Neural crest cell (in vitro differentiated cells): ENCODE results near the gene CNN1. TPM values are rescaled to one million over a fixed set of nuclear protein-coding genes. Genes with fewer than 3 reads are reported as not detected.
A peak's percentile ranks its signal among the peaks of the same experiment; 100 is the strongest.
"Not testable (repeated sequence)": the region's sequence is repeated elsewhere in the genome, so short reads cannot be mapped to it uniquely, and the experiment has no call there.

Source experiments
- DNase-seq: peaks from one replicate; pipeline ENCODE4 v3.0.0; 2021; ENCODE audit warnings: low read depth, mixed read lengths, low spot score
- H3K27ac Mint-ChIP-seq: one replicate; pipeline ENCODE4 v1.8.0; 2021; ENCODE audit warnings: mild to moderate bottlenecking, mixed read lengths; ENCODE audit not compliant: unreplicated experiment
- H3K27me3 Mint-ChIP-seq: 2 replicates; pipeline ENCODE4 v1.8.0; 2021; ENCODE audit warnings: low read depth, mild to moderate bottlenecking, mixed read lengths
- H3K36me3 Mint-ChIP-seq: 2 replicates; pipeline ENCODE4 v1.8.0; 2021; ENCODE audit warnings: low read depth, mild to moderate bottlenecking, mixed read lengths
- H3K4me1 Mint-ChIP-seq: 2 replicates; pipeline ENCODE4 v1.8.0; 2021; ENCODE audit warnings: mixed read lengths
- H3K4me3 Mint-ChIP-seq: one replicate; pipeline ENCODE4 v1.8.0; 2021; ENCODE audit warnings: mild to moderate bottlenecking, mixed read lengths
- H3K9me3 Mint-ChIP-seq: 2 replicates; pipeline ENCODE4 v1.8.0; 2021; ENCODE audit warnings: mixed read lengths
- total RNA-seq: library from RNA; stranded (reverse); gene quantifications from 2 replicates; pipeline ENCODE4 v1.2.1, GENCODE V29; 2021
- TF ChIP-seq, protein P1 (sequence below): fragments of 200-600 bp; sonication (generic); conservative IDR thresholded peaks from 2 replicates; pipeline ENCODE4 v1.5.0; 2021; ENCODE audit warnings: antibody characterized with exemption, mild to moderate bottlenecking

CNN1 gene
- total RNA-seq, 1 donor from 2014 or later, result 1.6 TPM

DNA sequence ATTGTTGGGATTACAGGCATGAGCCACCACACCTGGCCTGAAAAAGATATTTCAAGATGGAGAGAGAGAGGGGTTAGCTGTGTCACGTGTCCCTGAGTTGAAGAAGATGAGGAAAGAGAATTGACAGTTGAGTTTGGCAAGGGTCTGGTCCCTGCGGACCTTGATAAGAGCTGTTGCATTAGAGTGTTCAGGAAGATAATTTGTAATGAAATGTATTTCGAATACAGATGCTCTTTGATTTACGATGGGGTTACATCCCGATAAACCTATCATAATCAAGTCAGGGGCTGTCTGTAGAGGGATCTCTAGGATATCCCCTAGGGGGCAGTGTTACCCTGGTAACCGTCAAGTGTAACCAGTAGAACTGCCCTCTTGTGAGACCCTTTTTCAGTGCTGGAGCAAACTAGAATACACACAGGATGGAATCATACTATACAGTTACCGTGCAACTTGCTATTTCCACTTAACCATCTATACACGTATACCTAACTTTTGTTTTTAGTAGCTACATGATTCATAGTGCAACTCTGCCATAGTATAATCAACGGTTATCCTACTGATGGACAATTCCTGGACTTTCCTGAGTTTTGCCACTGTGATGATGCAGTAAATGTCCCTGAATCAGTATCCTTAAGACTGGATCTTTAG lies 21.9 kb downstream of the CNN1 start:
- H3K27me3 Mint-ChIP-seq, result no peaks in the 10 kb centered on the region

GRCh38 chr19:11563532-11563931 lies 24.9 kb downstream of the CNN1 start:
- Mint-ChIP-seq H3K9me3 (no peaks in the 10 kb centered on the region), H3K4me3 (no peak overlapping the region), H3K27ac (no peak overlapping the region), H3K27me3 (no peaks in the 10 kb centered on the region), H3K36me3 (no peaks in the 10 kb centered on the region), H3K4me1 (peaks cover 14% of the 10 kb centered on the region)
- no peak for DNase-seq
- TF ChIP-seq, protein P1, sequence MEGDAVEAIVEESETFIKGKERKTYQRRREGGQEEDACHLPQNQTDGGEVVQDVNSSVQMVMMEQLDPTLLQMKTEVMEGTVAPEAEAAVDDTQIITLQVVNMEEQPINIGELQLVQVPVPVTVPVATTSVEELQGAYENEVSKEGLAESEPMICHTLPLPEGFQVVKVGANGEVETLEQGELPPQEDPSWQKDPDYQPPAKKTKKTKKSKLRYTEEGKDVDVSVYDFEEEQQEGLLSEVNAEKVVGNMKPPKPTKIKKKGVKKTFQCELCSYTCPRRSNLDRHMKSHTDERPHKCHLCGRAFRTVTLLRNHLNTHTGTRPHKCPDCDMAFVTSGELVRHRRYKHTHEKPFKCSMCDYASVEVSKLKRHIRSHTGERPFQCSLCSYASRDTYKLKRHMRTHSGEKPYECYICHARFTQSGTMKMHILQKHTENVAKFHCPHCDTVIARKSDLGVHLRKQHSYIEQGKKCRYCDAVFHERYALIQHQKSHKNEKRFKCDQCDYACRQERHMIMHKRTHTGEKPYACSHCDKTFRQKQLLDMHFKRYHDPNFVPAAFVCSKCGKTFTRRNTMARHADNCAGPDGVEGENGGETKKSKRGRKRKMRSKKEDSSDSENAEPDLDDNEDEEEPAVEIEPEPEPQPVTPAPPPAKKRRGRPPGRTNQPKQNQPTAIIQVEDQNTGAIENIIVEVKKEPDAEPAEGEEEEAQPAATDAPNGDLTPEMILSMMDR, result no peak

More for the DNA sequence above, 21.9 kb downstream of the CNN1 start:
- H3K27ac Mint-ChIP-seq, result no peak overlapping the region
- peak; percentile 52 for DNase-seq
- H3K4me3 Mint-ChIP-seq, result peak overlapping the region; percentile 90
- TF ChIP-seq, protein P1, result peak; percentile 72
- peaks cover 28% of the 10 kb centered on the region for H3K4me1 Mint-ChIP-seq
- H3K36me3 Mint-ChIP-seq, result peaks cover 2% of the 10 kb centered on the region
- no peaks in the 10 kb centered on the region for H3K9me3 Mint-ChIP-seq

GRCh38 chr19:11564082-11564807 lies 25.6 kb downstream of the CNN1 start:
- H3K27me3 Mint-ChIP-seq, H3K27ac Mint-ChIP-seq: not testable (repeated sequence)

DNA sequence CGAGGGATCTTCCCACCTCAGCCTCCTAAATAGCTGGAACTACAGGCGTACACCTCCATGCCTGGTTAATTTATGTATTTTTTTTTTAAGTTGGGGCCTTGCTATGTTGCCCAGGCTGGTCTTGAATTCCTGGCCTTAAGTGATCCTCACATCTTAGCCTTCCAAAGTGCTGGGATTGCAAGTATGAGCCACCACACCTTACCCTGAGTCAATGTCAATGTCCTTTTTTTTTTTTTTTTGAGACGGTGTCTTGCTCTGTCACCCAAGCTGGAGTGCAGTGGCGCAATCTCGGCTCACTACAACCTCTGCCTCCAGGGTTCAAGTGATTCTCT lies 27.0 kb downstream of the CNN1 start:
- H3K27ac Mint-ChIP-seq, DNase-seq, H3K9me3 Mint-ChIP-seq, H3K36me3 Mint-ChIP-seq, H3K27me3 Mint-ChIP-seq, H3K4me3 Mint-ChIP-seq, H3K4me1 Mint-ChIP-seq: not testable (repeated sequence)

More at GRCh38 chr19:11564082-11564807, 25.6 kb downstream of the CNN1 start:
- not testable (repeated sequence) for H3K36me3 Mint-ChIP-seq, DNase-seq, H3K4me3 Mint-ChIP-seq, H3K9me3 Mint-ChIP-seq
- peaks cover 10% of the 10 kb centered on the region for H3K4me1 Mint-ChIP-seq

DNA sequence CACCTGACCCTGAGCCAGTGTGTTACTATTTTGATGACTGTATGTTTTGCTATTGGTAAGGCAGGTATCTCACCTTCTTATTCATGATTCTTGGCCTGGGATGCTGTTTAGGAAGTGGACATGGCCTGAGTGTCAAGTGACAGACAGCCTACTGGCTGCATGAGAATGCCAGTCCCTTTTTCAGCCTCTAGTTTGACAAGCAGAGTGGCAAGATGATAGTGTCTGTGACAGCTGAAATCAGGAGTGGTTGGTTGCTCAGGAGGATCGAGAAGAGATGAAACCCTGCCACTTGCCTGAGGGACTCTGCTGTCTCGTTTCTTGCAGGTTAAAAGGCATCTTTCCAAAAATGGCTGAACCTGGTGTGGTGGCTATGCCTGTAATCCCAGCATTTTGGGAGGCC lies 27.5 kb downstream of the CNN1 start:
- no peaks in the 10 kb centered on the region for H3K9me3 Mint-ChIP-seq
- H3K4me3 Mint-ChIP-seq, result no peak overlapping the region
- TF ChIP-seq, protein P1, result no peak
- H3K4me1 Mint-ChIP-seq, result no peaks in the 10 kb centered on the region
- H3K27me3 Mint-ChIP-seq, result no peaks in the 10 kb centered on the region
- H3K36me3 Mint-ChIP-seq, result no peaks in the 10 kb centered on the region
- H3K27ac Mint-ChIP-seq, result no peak overlapping the region
- DNase-seq, result no peak

- TF ChIP-seq, protein P1, result no peak
- DNase-seq, result no peak
- no peaks in the 10 kb centered on the region for H3K9me3 Mint-ChIP-seq
- H3K4me1 Mint-ChIP-seq, result no peaks in the 10 kb centered on the region
- H3K27me3 Mint-ChIP-seq, result no peaks in the 10 kb centered on the region
- no peak overlapping the region for H3K4me3 Mint-ChIP-seq
- no peak overlapping the region for H3K27ac Mint-ChIP-seq
- no peaks in the 10 kb centered on the region for H3K36me3 Mint-ChIP-seq
Observed at GRCh38 chr19:11570039-11570462, 31.4 kb downstream of the CNN1 start.

DNA sequence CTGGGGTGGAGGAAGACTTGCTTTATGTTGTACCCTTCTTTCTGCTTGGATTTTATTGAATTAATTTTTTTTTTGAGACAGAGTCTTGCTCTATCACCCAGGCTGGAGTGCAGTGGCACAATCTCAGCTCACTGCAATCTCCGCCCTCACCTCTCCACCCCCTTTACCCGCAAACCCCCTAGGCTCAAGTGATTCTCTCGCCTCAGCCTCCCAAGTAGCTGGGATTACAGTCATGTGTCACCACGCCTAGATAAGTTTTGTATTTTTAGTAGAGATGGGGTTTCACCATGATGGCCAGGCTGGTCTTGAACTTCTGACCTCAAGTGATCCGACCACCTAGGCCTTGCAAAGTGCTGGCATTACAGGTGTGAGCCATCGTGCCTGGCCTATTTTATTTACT lies 34.7 kb downstream of the CNN1 start:
- not testable (repeated sequence) for DNase-seq, H3K4me3 Mint-ChIP-seq, H3K9me3 Mint-ChIP-seq, H3K27me3 Mint-ChIP-seq, H3K36me3 Mint-ChIP-seq, H3K4me1 Mint-ChIP-seq, H3K27ac Mint-ChIP-seq

DNA sequence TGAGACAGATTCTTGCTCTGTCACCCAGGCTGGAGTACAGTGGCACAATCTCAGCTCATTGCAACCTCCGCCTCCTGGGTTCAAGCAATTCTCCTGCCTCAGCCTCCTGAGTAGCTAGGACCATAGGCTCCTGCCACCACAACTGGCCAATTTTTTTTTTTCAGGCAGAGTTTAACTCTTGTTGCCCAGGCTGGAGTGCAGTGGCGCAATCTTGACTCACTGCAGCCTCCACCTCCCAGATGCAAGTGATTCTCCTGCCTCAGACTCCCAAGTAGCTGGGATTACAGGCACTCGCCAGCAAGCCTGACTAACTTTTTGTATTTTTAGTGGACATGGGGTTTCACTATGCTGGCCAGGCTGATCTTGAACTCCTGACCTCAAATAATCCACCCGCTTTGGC lies 35.1 kb downstream of the CNN1 start:
- not testable (repeated sequence) for H3K27ac Mint-ChIP-seq, H3K27me3 Mint-ChIP-seq, DNase-seq, H3K9me3 Mint-ChIP-seq, H3K4me1 Mint-ChIP-seq, H3K4me3 Mint-ChIP-seq, H3K36me3 Mint-ChIP-seq
